ENCODE measurements around the gene LRRC23. TPM values are rescaled to one million over a fixed set of nuclear protein-coding genes. Genes with fewer than 3 reads are reported as not detected.

Gene LRRC23
- total and polyA plus RNA-seq, 2 donors (not counting 1 experiment from before 2014, with no cell fraction given), result 5.6 to 9.6 TPM

DNA sequence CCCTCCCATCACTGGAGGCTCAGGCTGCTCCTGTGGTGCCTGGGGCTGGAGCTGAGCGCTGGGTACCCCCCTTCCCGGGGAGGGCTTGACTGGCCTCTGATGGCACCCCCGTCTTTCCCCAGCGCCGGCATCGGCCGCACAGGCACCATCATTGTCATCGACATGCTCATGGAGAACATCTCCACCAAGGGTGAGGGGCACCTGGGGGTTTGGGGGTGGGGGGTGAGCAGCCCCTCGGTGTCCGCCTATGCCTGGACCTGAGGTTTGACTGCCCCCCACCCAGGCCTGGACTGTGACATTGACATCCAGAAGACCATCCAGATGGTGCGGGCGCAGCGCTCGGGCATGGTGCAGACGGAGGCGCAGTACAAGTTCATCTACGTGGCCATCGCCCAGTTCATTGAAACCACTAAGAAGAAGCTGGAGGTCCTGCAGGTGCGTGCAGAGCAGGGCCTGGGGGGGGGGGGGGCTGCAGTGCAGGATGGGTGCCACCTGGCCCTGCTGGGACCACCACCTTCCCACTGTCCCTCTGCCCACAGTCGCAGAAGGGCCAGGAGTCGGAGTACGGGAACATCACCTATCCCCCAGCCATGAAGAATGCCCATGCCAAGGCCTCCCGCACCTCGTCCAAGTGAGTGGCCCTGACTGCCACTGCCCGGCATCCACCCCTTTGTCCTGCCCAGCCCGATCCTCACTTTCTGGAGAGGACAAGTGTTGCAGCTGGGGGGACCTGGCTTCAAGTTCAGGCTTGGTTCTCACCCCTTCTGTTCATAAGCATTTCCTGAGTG is 55.4 kb downstream of the LRRC23 start:
- no peak for TF ChIP-seq EZH2 (IDR thresholded peaks at IDR 0.05; ENCODE audit: low read length, missing control alignments)
- TF ChIP-seq, protein P1, sequence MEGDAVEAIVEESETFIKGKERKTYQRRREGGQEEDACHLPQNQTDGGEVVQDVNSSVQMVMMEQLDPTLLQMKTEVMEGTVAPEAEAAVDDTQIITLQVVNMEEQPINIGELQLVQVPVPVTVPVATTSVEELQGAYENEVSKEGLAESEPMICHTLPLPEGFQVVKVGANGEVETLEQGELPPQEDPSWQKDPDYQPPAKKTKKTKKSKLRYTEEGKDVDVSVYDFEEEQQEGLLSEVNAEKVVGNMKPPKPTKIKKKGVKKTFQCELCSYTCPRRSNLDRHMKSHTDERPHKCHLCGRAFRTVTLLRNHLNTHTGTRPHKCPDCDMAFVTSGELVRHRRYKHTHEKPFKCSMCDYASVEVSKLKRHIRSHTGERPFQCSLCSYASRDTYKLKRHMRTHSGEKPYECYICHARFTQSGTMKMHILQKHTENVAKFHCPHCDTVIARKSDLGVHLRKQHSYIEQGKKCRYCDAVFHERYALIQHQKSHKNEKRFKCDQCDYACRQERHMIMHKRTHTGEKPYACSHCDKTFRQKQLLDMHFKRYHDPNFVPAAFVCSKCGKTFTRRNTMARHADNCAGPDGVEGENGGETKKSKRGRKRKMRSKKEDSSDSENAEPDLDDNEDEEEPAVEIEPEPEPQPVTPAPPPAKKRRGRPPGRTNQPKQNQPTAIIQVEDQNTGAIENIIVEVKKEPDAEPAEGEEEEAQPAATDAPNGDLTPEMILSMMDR (conservative IDR thresholded peaks at IDR 0.05 in 1 of 2, IDR thresholded peaks at IDR 0.05 in 1 of 2; ENCODE audit: low read depth in 1 of 2, low read length in 2 of 2), result no peak
- Histone ChIP-seq H3K4me2 (ENCODE audit: extremely low read depth, insufficient read depth, low read length) (no peak overlapping the region), H3K9ac (ENCODE audit: insufficient read depth, low read length) (no peak overlapping the region), H3K79me2 (ENCODE audit: control insufficient read depth, insufficient read depth, low read length) (no peaks in the 10 kb centered on the region), H3K27me3 (ENCODE audit: control insufficient read depth, insufficient read depth, low read length) (no peaks in the 10 kb centered on the region), H3K27ac (ENCODE audit: insufficient read depth, low read length) (no peak overlapping the region), H4K20me1 (ENCODE audit: control insufficient read depth, extremely low read depth, insufficient read depth, low read length) (no peaks in the 10 kb centered on the region), H3K4me1 (ENCODE audit: control insufficient read depth, extremely low read depth, insufficient read depth, low read length) (peaks cover 4% of the 10 kb centered on the region), H3K4me3 (replicated peaks in 1 of 4; ENCODE audit: control extremely low read depth in 1 of 4, insufficient read depth in 1 of 4, low read depth in 3 of 4, low read length in 4 of 4) (no peak overlapping the region), H3K9me3 (ENCODE audit: control insufficient read depth, insufficient read depth, low read depth, low read length) (no peaks in the 10 kb centered on the region), H3K36me3 (ENCODE audit: control insufficient read depth, insufficient read depth, low read length) (no peaks in the 10 kb centered on the region), H2AFZ (ENCODE audit: low read length) (no peak overlapping the region)
- no peak for DNase-seq (ENCODE audit: low read depth in 2 of 2)

DNA sequence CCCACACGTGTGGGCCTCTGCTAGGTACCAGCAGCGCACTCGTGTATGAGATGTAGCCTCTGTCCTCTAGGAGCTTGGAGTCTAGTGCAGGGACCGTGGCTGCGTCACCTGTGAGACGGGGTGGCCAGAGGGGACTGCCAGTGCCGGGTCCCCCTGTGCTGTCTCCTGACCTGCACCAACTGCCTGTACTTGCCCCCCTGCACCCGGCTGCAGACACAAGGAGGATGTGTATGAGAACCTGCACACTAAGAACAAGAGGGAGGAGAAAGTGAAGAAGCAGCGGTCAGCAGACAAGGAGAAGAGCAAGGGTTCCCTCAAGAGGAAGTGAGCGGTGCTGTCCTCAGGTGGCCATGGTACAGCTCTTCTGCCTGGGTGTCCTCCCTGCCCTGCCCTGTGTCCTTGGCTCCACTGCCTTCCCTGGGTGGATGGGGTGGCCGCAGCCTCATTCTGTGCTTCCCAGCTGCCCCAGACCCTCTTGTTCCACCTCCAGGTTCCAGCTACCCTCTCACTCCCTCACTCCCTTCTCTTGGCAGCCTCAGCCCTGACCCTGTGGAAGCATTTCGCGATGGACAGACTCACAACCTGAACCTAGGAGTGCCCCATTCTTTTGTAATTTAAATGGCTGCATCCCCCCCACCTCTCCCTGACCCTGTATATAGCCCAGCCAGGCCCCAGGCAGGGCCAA is 56.1 kb downstream of the LRRC23 start:
- Histone ChIP-seq H3K9me3 (ENCODE audit: control insufficient read depth, insufficient read depth, low read depth, low read length) (no peaks in the 10 kb centered on the region), H3K27me3 (ENCODE audit: control insufficient read depth, insufficient read depth, low read length) (no peaks in the 10 kb centered on the region), H2AFZ (ENCODE audit: low read length) (no peak overlapping the region), H3K27ac (ENCODE audit: insufficient read depth, low read length) (no peak overlapping the region), H3K4me3 (replicated peaks in 1 of 4; ENCODE audit: control extremely low read depth in 1 of 4, insufficient read depth in 1 of 4, low read depth in 3 of 4, low read length in 4 of 4) (no peak overlapping the region), H3K4me2 (ENCODE audit: extremely low read depth, insufficient read depth, low read length) (no peak overlapping the region), H4K20me1 (ENCODE audit: control insufficient read depth, extremely low read depth, insufficient read depth, low read length) (no peaks in the 10 kb centered on the region), H3K9ac (ENCODE audit: insufficient read depth, low read length) (no peak overlapping the region), H3K4me1 (ENCODE audit: control insufficient read depth, extremely low read depth, insufficient read depth, low read length) (peaks cover 4% of the 10 kb centered on the region), H3K79me2 (ENCODE audit: control insufficient read depth, insufficient read depth, low read length) (no peaks in the 10 kb centered on the region), H3K36me3 (ENCODE audit: control insufficient read depth, insufficient read depth, low read length) (no peaks in the 10 kb centered on the region)
- peak; percentile 21 to 33 for DNase-seq (ENCODE audit: low read depth in 2 of 2)
- no peak for TF ChIP-seq EZH2 (IDR thresholded peaks at IDR 0.05; ENCODE audit: low read length, missing control alignments)
- TF ChIP-seq, protein P1 (conservative IDR thresholded peaks at IDR 0.05 in 1 of 2, IDR thresholded peaks at IDR 0.05 in 1 of 2; ENCODE audit: low read depth in 1 of 2, low read length in 2 of 2), result peak in 1 of 2 donors; percentile 27

DNA sequence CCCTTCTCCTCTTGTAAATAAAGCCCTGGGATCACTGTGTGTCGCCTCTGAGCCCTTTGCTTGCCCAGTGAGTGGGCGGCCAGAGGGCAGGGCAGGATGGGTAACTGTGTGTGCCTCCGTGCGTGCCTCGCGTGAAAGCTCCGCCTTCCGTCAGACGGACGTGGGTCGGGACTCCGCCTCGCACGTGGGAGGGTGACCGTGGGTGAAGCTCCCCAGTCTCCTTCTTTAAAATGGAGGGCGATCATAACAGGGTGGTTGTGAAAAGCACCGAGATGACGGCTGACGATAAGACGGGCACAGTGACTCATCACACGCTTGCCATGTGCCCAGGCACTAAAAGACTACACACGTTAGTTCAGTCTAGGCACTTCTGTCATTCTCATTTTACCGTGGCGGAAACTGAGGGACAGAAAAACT is 56.7 kb downstream of the LRRC23 start:
- H3K27me3 ChIP-seq (ENCODE audit: control insufficient read depth, insufficient read depth, low read length), result no peaks in the 10 kb centered on the region
- H3K27ac ChIP-seq (ENCODE audit: insufficient read depth, low read length), result no peak overlapping the region
- H3K4me2 ChIP-seq (ENCODE audit: extremely low read depth, insufficient read depth, low read length), result no peak overlapping the region
- peak in 1 of 2 donors; percentile 61 for DNase-seq (ENCODE audit: low read depth in 2 of 2)
- H3K4me3 ChIP-seq (replicated peaks in 1 of 4; ENCODE audit: control extremely low read depth in 1 of 4, insufficient read depth in 1 of 4, low read depth in 3 of 4, low read length in 4 of 4), result no peak overlapping the region
- H2AFZ ChIP-seq (ENCODE audit: low read length), result peak overlapping the region; percentile 29
- H3K79me2 ChIP-seq (ENCODE audit: control insufficient read depth, insufficient read depth, low read length), result no peaks in the 10 kb centered on the region
- peaks cover 4% of the 10 kb centered on the region for H3K36me3 ChIP-seq (ENCODE audit: control insufficient read depth, insufficient read depth, low read length)
- TF ChIP-seq, protein P1 (conservative IDR thresholded peaks at IDR 0.05 in 1 of 2, IDR thresholded peaks at IDR 0.05 in 1 of 2; ENCODE audit: low read depth in 1 of 2, low read length in 2 of 2), result no peak
- no peak for TF ChIP-seq EZH2 (IDR thresholded peaks at IDR 0.05; ENCODE audit: low read length, missing control alignments)
- H4K20me1 ChIP-seq (ENCODE audit: control insufficient read depth, extremely low read depth, insufficient read depth, low read length), result no peaks in the 10 kb centered on the region
- H3K9ac ChIP-seq (ENCODE audit: insufficient read depth, low read length), result no peak overlapping the region
- no peaks in the 10 kb centered on the region for H3K9me3 ChIP-seq (ENCODE audit: control insufficient read depth, insufficient read depth, low read depth, low read length)
- H3K4me1 ChIP-seq (ENCODE audit: control insufficient read depth, extremely low read depth, insufficient read depth, low read length), result peaks cover 4% of the 10 kb centered on the region

Measured in fibroblast of lung (primary cell).